Body of pancreas (tissue), 4 donors: Measurements from ENCODE around the gene CCDC86. TPM values are rescaled to one million over a fixed set of nuclear protein-coding genes. Genes with fewer than 3 reads are reported as not detected.

Experiments used
- ATAC-seq: fragments of 150-250 bp; one replicate; pipeline ENCODE4 v1.9.1; 2016
- DNase-seq, 4 donors: peaks; one replicate each; pipeline ENCODE4 v3.0.0-alpha.2; 2019
- H3K27ac ChIP-seq, 4 donors: fragments of 200-600 bp; sonication (generic); 1 replicate in 3 of 4; 2 replicates in 1 of 4; pipeline versions ENCODE4 v1.5.1 to v1.6.1; 2016 to 2019; ENCODE audit warnings: mild to moderate bottlenecking in 1 of 4, mixed read lengths in 1 of 4, moderate library complexity in 1 of 4
- H3K27me3 ChIP-seq, 2 donors: fragments of 200-600 bp; sonication (generic); one replicate each; pipeline ENCODE4 v1.6.0; 2016; ENCODE audit warnings: mild to moderate bottlenecking in 1 of 2
- H3K36me3 ChIP-seq, 2 donors: fragments of 200-600 bp; sonication (generic); replicated peaks in 1 of 2; 2 replicates each; pipeline ENCODE4 v1.5.1; 2016; ENCODE audit warnings: low read depth in 2 of 2; ENCODE audit not compliant: insufficient read depth in 1 of 2
- H3K4me1 ChIP-seq: fragments of 200-600 bp; sonication (generic); one replicate; pipeline ENCODE4 v1.6.0; 2016
- H3K4me3 ChIP-seq, 2 donors: fragments of 200-600 bp; sonication (generic); 1 replicate in 1 of 2; 2 replicates in 1 of 2; pipeline ENCODE4 v1.5.1; 2016 to 2019
- H3K9me3 ChIP-seq, 3 donors: fragments of 200-600 bp; sonication (generic); 1 replicate in 2 of 3; 2 replicates in 1 of 3; pipeline ENCODE4 v1.5.1; 2016
- CTCF ChIP-seq, 7 experiments: fragments of 450-650 bp in 4 of 7; fragments of 200-600 bp in 3 of 7; sonication (generic) in 3 of 7; IDR thresholded peaks; one replicate each; pipeline ENCODE4 v1.5.1; 2016 to 2019; ENCODE audit warnings: antibody characterized with exemption in 7 of 7
- POLR2A ChIP-seq, 3 donors: fragments of 450-650 bp; IDR thresholded peaks; one replicate each; pipeline ENCODE4 v1.6.1; 2016; ENCODE audit warnings: antibody characterized with exemption in 3 of 3, mild to moderate bottlenecking in 2 of 3
- WGBS, 2 donors: methylation state at CpG; one replicate each; pipeline ENCODE4 v1.1.5; 2017; 5-methylcytosine and 5-hydroxymethylcytosine counted together
- intact Hi-C: fragments of 100-400 bp; cut with DNase I; formaldehyde crosslinking; loops from one replicate; pipeline ENCODE4 v1.15.1; 2023
- total RNA-seq, 2 donors: library from RNA; depleted of rRNA; stranded (reverse); fragments of >200 nt; gene quantifications; one replicate each; pipeline ENCODE4 v1.1.0, GENCODE V29; 2016

Gene CCDC86
- total RNA-seq, 2 donors from 2014 or later: 14.8 to 26.4 TPM

GRCh38 chr11:60863550-60864521, 21.9 kb downstream of the CCDC86 start:
- Histone ChIP-seq H3K36me3 (no peaks in the 10 kb centered on the region), H3K4me1 (no peaks in the 10 kb centered on the region), H3K9me3 (no peaks in the 10 kb centered on the region), H3K27me3 (no peaks in the 10 kb centered on the region), H3K4me3 (no peak overlapping the region), H3K27ac (no peak overlapping the region)
- DNase-seq: no peak
- ATAC-seq: no peak
- intact Hi-C loops: no loop called here
- WGBS, 2 donors: 66 to 68% methylated on average over 16 of the region's 16 CpGs
- no peak for TF ChIP-seq CTCF (IDR thresholded peaks at IDR 0.05)
- TF ChIP-seq POLR2A (IDR thresholded peaks at IDR 0.05): no peak

- intact Hi-C loops: no loop called here
- H3K27me3 ChIP-seq: no peaks in the 10 kb centered on the region
- no peak for DNase-seq
- H3K9me3 ChIP-seq: no peaks in the 10 kb centered on the region
- no peak for ATAC-seq
- WGBS, 2 donors: 66 to 68% methylated on average over 7 of the region's 7 CpGs
- TF ChIP-seq CTCF (IDR thresholded peaks at IDR 0.05): no peak
- TF ChIP-seq POLR2A (IDR thresholded peaks at IDR 0.05): no peak
- no peak overlapping the region for H3K4me3 ChIP-seq
- no peaks in the 10 kb centered on the region for H3K4me1 ChIP-seq
- H3K27ac ChIP-seq: no peak overlapping the region
- no peaks in the 10 kb centered on the region for H3K36me3 ChIP-seq
Measured at GRCh38 chr11:60864856-60865513, 23.1 kb downstream of the CCDC86 start.

- H3K36me3 ChIP-seq: no peaks in the 10 kb centered on the region
- H3K9me3 ChIP-seq: no peaks in the 10 kb centered on the region
- 66 to 72% methylated on average over 3 to 12 of the region's 13 CpGs for WGBS, 2 donors
- intact Hi-C loops: no loop called here
- H3K4me1 ChIP-seq: no peaks in the 10 kb centered on the region
- DNase-seq: no peak
- H3K27me3 ChIP-seq: no peaks in the 10 kb centered on the region
- H3K27ac ChIP-seq: no peak within 1 kb of the TSS
- no peak for TF ChIP-seq POLR2A (IDR thresholded peaks at IDR 0.05)
- no peak for TF ChIP-seq CTCF (IDR thresholded peaks at IDR 0.05)
- ATAC-seq: peak; percentile 22
- no peak within 1 kb of the TSS for H3K4me3 ChIP-seq
Measured at GRCh38 chr11:60866911-60867870, 25.3 kb downstream of the CCDC86 start, which contains the start of gene ZP1. Gene ZP1 (plus strand): TSS chr11:60867542. CDS start chr11:60867562, 20 bp downstream.

- ATAC-seq (no peak), DNase-seq (no peak)
- Histone ChIP-seq H3K4me3 (no peak overlapping the region), H3K4me1 (no peaks in the 10 kb centered on the region), H3K27ac (no peak overlapping the region), H3K36me3 (no peaks in the 10 kb centered on the region), H3K27me3 (no peaks in the 10 kb centered on the region), H3K9me3 (no peaks in the 10 kb centered on the region)
- intact Hi-C loops: no loop called here
- WGBS, 2 donors: 72 to 77% methylated on average over 9 to 10 of the region's 10 CpGs
- no peak for TF ChIP-seq CTCF (IDR thresholded peaks at IDR 0.05)
- TF ChIP-seq POLR2A (IDR thresholded peaks at IDR 0.05): no peak
Measured at GRCh38 chr11:60867871-60868681, 26.2 kb downstream of the CCDC86 start.
